GM18502 (cell line): ENCODE data around the gene PARVA.

ENCODE experiments used
- ATAC-seq: cut with Tn5 transposase; IDR thresholded peaks from one replicate; pipeline ENCODE4 v1.9.1; 2021; ENCODE audit warnings: mild to moderate bottlenecking; ENCODE audit not compliant: unreplicated experiment, poor library complexity

The PARVA gene

GRCh38 chr11:12429155-12429554 is 51.8 kb downstream of the PARVA start:
- ATAC-seq, result no peak

GRCh38 chr11:12430351-12430750 is 53.0 kb downstream of the PARVA start:
- ATAC-seq, result no peak

GRCh38 chr11:12430954-12431595 is 53.7 kb downstream of the PARVA start:
- ATAC-seq, result no peak

GRCh38 chr11:12432507-12432906 is 55.1 kb downstream of the PARVA start:
- ATAC-seq, result no peak

- ATAC-seq, result no peak
Observed at GRCh38 chr11:12433121-12433520, 55.8 kb downstream of the PARVA start.

- no peak for ATAC-seq
Observed at GRCh38 chr11:12433571-12434324, 56.4 kb downstream of the PARVA start.

- ATAC-seq, result no peak
Observed at GRCh38 chr11:12434325-12434654, 56.9 kb downstream of the PARVA start.

- ATAC-seq, result no peak
Observed at GRCh38 chr11:12435264-12435663, 57.9 kb downstream of the PARVA start.

- ATAC-seq, result no peak
Observed at GRCh38 chr11:12436266-12436665, 58.9 kb downstream of the PARVA start.

- no peak for ATAC-seq
Observed at GRCh38 chr11:12438291-12438690, 60.9 kb downstream of the PARVA start.

GRCh38 chr11:12439615-12440014 is 62.2 kb downstream of the PARVA start:
- no peak for ATAC-seq

- ATAC-seq, result no peak
Observed at GRCh38 chr11:12440565-12440964, 63.2 kb downstream of the PARVA start.

- no peak for ATAC-seq
Observed at GRCh38 chr11:12441231-12441861, 64.0 kb downstream of the PARVA start.

GRCh38 chr11:12444601-12445000 is 67.2 kb downstream of the PARVA start:
- ATAC-seq, result no peak

GRCh38 chr11:12445001-12445400 is 67.6 kb downstream of the PARVA start:
- ATAC-seq, result no peak

- no peak for ATAC-seq
Observed at GRCh38 chr11:12446863-12447262, 69.5 kb downstream of the PARVA start.

GRCh38 chr11:12448131-12448939 is 71.0 kb downstream of the PARVA start:
- no peak for ATAC-seq

- ATAC-seq, result no peak
Observed at GRCh38 chr11:12449961-12450715, 72.8 kb downstream of the PARVA start.

- ATAC-seq, result no peak
Observed at GRCh38 chr11:12451179-12451814, 73.9 kb downstream of the PARVA start.

GRCh38 chr11:12453243-12453642 is 75.9 kb downstream of the PARVA start:
- no peak for ATAC-seq
